HEK293T (cell line): ENCODE data around the gene HK2.

Experiments used
- BHLHE40 ChIP-seq: fragments of 450-650 bp; IDR thresholded peaks from 2 replicates; pipeline ENCODE4 v1.6.1; 2016; ENCODE audit warnings: mild to moderate bottlenecking, moderate library complexity, borderline replicate concordance
- FOXA1 ChIP-seq: fragments of 450-650 bp; IDR thresholded peaks from 2 replicates; pipeline ENCODE4 v1.6.1; 2016; ENCODE audit warnings: mild to moderate bottlenecking
- LEF1 ChIP-seq: fragments of 450-650 bp; IDR thresholded peaks from 2 replicates; pipeline ENCODE4 v1.6.1; 2017; ENCODE audit warnings: mild to moderate bottlenecking, borderline replicate concordance

GRCh38 chr2:74877376-74877775, 43.4 kb downstream of the HK2 start:
- TF ChIP-seq FOXA1 (no peak), LEF1 (no peak), BHLHE40 (no peak)
